Measurements from ENCODE around the gene DEFB115.

GRCh38 chr20:31239139-31239538 lies 18.3 kb upstream of the DEFB115 start:
- TF ChIP-seq, protein P1, sequence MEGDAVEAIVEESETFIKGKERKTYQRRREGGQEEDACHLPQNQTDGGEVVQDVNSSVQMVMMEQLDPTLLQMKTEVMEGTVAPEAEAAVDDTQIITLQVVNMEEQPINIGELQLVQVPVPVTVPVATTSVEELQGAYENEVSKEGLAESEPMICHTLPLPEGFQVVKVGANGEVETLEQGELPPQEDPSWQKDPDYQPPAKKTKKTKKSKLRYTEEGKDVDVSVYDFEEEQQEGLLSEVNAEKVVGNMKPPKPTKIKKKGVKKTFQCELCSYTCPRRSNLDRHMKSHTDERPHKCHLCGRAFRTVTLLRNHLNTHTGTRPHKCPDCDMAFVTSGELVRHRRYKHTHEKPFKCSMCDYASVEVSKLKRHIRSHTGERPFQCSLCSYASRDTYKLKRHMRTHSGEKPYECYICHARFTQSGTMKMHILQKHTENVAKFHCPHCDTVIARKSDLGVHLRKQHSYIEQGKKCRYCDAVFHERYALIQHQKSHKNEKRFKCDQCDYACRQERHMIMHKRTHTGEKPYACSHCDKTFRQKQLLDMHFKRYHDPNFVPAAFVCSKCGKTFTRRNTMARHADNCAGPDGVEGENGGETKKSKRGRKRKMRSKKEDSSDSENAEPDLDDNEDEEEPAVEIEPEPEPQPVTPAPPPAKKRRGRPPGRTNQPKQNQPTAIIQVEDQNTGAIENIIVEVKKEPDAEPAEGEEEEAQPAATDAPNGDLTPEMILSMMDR (IDR thresholded peaks at IDR 0.05), result no peak
- TF ChIP-seq POLR2A (IDR thresholded peaks at IDR 0.05) (no peak), POLR2AphosphoS5 (IDR thresholded peaks at IDR 0.05) (no peak), EP300 (IDR thresholded peaks at IDR 0.05; ENCODE audit: low read depth) (no peak)

Data from transverse colon (tissue), 4 donors.